ENCODE results near the gene FAM43A.

- TF ChIP-seq EZH2 (IDR thresholded peaks at IDR 0.05) (no peak), POLR2AphosphoS5 (IDR thresholded peaks at IDR 0.05; ENCODE audit: borderline replicate concordance, low read depth, low read length) (no peak), FOXP2 (optimal IDR thresholded peaks at IDR 0.05; ENCODE audit: control extremely low read depth, extremely low read length, insufficient read depth) (no peak)
These were observed 20.8 kb upstream of the FAM43A start for GRCh38 chr3:194664857-194665256.

Measured in SK-N-MC (cell line).